PC-9 (cell line): ENCODE measurements around the gene KLC1. TPM values are rescaled to one million over a fixed set of nuclear protein-coding genes. Genes with fewer than 3 reads are reported as not detected.

ENCODE experiments used
- BruUV-seq: library from RNA; stranded (reverse); fragments of 400-500 nt; replicated peaks from 2 replicates; lab custom pipeline; 2021; lab: Mats Ljungman, UMichigan
- CTCF ChIA-PET: fragments of 300-600 bp; sonication (Branson Sonifier 250); formaldehyde crosslinking; loops from one replicate; lab custom pipeline; 2022; ENCODE audit warnings: antibody characterized with exemption; lab: Charles Lee
- POLR2A ChIA-PET: fragments of 300-600 bp; sonication (Branson Sonifier 250); formaldehyde crosslinking; loops from one replicate; lab custom pipeline; 2022; ENCODE audit warnings: antibody characterized with exemption; ENCODE audit not compliant: unreplicated experiment; lab: Charles Lee
- DNase-seq, 2 experiments: peaks; one replicate each; pipeline versions ENCODE4 v3.0.0 to v3.0.0-alpha.2; 2015 to 2022; ENCODE audit warnings: mixed read lengths in 1 of 2
- H2AFZ ChIP-seq: fragments of 200-600 bp; sonication (generic); 2 replicates; pipeline ENCODE4 v1.8.1; 2017; ENCODE audit warnings: antibody characterized with exemption
- H3F3A ChIP-seq: fragments of 200-600 bp; sonication (generic); 2 replicates; pipeline ENCODE4 v1.8.1; 2017; ENCODE audit warnings: antibody characterized with exemption, mild to moderate bottlenecking, low read depth; ENCODE audit not compliant: insufficient read depth
- H3K27ac ChIP-seq: fragments of 200-600 bp; sonication (generic); 2 replicates; pipeline ENCODE4 v1.6.1; 2016; ENCODE audit warnings: mixed run types
- H3K27me3 ChIP-seq: fragments of 200-600 bp; sonication (generic); 2 replicates; pipeline ENCODE4 v1.6.1; 2016; ENCODE audit warnings: low read depth, mixed run types; ENCODE audit not compliant: insufficient read depth
- H3K36me3 ChIP-seq: fragments of 200-600 bp; sonication (generic); 2 replicates; pipeline ENCODE4 v1.6.1; 2016; ENCODE audit warnings: low read depth, mixed run types
- H3K4me1 ChIP-seq: fragments of 200-600 bp; sonication (generic); replicated peaks from 2 replicates; pipeline ENCODE4 v1.6.1; 2016; ENCODE audit warnings: mixed run types; ENCODE audit not compliant: insufficient read depth
- H3K4me2 ChIP-seq: fragments of 200-600 bp; sonication (generic); 2 replicates; pipeline ENCODE4 v1.6.1; 2017; ENCODE audit warnings: mixed run types
- H3K4me3 ChIP-seq: fragments of 200-600 bp; sonication (generic); 2 replicates; pipeline ENCODE4 v1.6.1; 2016; ENCODE audit warnings: mixed run types
- H3K79me2 ChIP-seq: fragments of 200-600 bp; sonication (generic); 2 replicates; pipeline ENCODE4 v1.6.1; 2017; ENCODE audit warnings: low read depth, mixed run types
- H3K9me2 ChIP-seq: fragments of 200-600 bp; sonication (generic); 2 replicates; pipeline ENCODE4 v1.8.1; 2017; ENCODE audit warnings: mild to moderate bottlenecking; ENCODE audit not compliant: insufficient read depth
- H3K9me3 ChIP-seq: fragments of 200-600 bp; sonication (generic); 2 replicates; pipeline ENCODE4 v1.8.1; 2016; ENCODE audit warnings: low read depth; ENCODE audit not compliant: insufficient read depth
- H4K20me1 ChIP-seq: fragments of 200-600 bp; sonication (generic); 2 replicates; pipeline ENCODE4 v1.8.1; 2017; ENCODE audit not compliant: insufficient read depth
- CTCF ChIP-seq: fragments of 200-600 bp; sonication (generic); conservative IDR thresholded peaks from 2 replicates; pipeline ENCODE4 v1.6.1; 2017; ENCODE audit warnings: mixed run types, antibody characterized with exemption, mild to moderate bottlenecking, moderate library complexity
- EZH2 ChIP-seq: fragments of 200-600 bp; sonication (generic); IDR thresholded peaks from 2 replicates; pipeline ENCODE4 v1.8.0; 2017; ENCODE audit warnings: antibody characterized with exemption, low read depth
- intact Hi-C: fragments of 100-400 bp; cut with micrococcal nuclease; formaldehyde crosslinking; loops from one replicate; pipeline ENCODE4 v1.10.0; 2022; ENCODE audit not compliant: unreplicated experiment
- total RNA-seq: library from RNA; stranded (reverse); gene quantifications from 2 replicates; pipeline ENCODE4 v1.2.3, GENCODE V29; 2021

KLC1 gene
- total RNA-seq, 1 experiment from 2014 or later: 254 TPM

GRCh38 chr14:103725001-103725682 lies 96.1 kb downstream of the KLC1 start:
- Histone ChIP-seq H3K27ac (no peak overlapping the region), H3K4me3 (no peak overlapping the region), H3K9me2 (no peaks in the 10 kb centered on the region), H3F3A (peaks cover 14% of the 10 kb centered on the region; the same call in 1 of the 2 replicates), H3K27me3 (no peaks in the 10 kb centered on the region), H3K79me2 (peaks cover 41% of the 10 kb centered on the region), H3K9me3 (no peaks in the 10 kb centered on the region), H3K4me2 (no peak overlapping the region), H2AFZ (no peak overlapping the region), H3K36me3 (peaks cover 14% of the 10 kb centered on the region; the same call in 1 of the 2 replicates), H3K4me1 (peaks cover 16% of the 10 kb centered on the region), H4K20me1 (peaks cover 46% of the 10 kb centered on the region)
- TF ChIP-seq EZH2 (no peak), CTCF (no peak)
- intact Hi-C loops: no loop called here
- ChIA-PET CTCF (no interaction called here), POLR2A (no interaction called here)
- DNase-seq: no peak
- BruUV-seq: no TSS peak

- peaks cover 14% of the 10 kb centered on the region; the same call in 1 of the 2 replicates for H3F3A ChIP-seq
- intact Hi-C loops: no loop called here
- no TSS peak for BruUV-seq
- H3K9me2 ChIP-seq: no peaks in the 10 kb centered on the region
- H3K4me1 ChIP-seq: peaks cover 15% of the 10 kb centered on the region
- H3K27me3 ChIP-seq: no peaks in the 10 kb centered on the region
- no peak overlapping the region for H2AFZ ChIP-seq
- no peaks in the 10 kb centered on the region for H3K9me3 ChIP-seq
- no peak for TF ChIP-seq EZH2
- no peak for TF ChIP-seq CTCF
- no peak overlapping the region for H3K4me2 ChIP-seq
- H3K27ac ChIP-seq: no peak overlapping the region
- H3K36me3 ChIP-seq: peaks cover 14% of the 10 kb centered on the region; the same call in 1 of the 2 replicates
- CTCF ChIA-PET: no interaction called here
- H3K79me2 ChIP-seq: peaks cover 34% of the 10 kb centered on the region
- H4K20me1 ChIP-seq: peaks cover 46% of the 10 kb centered on the region
- POLR2A ChIA-PET: no interaction called here
- no peak for DNase-seq
- no peak overlapping the region for H3K4me3 ChIP-seq
These were observed 96.9 kb downstream of the KLC1 start for GRCh38 chr14:103725739-103726395.

- Histone ChIP-seq H3F3A (peaks cover 8% of the 10 kb centered on the region; the same call in 1 of the 2 replicates), H3K27ac (no peak overlapping the region), H3K9me2 (no peaks in the 10 kb centered on the region), H3K9me3 (no peaks in the 10 kb centered on the region), H3K79me2 (peaks cover 28% of the 10 kb centered on the region), H3K4me1 (peaks cover 9% of the 10 kb centered on the region), H3K36me3 (peaks cover 14% of the 10 kb centered on the region; the same call in 1 of the 2 replicates), H2AFZ (no peak overlapping the region), H4K20me1 (peaks cover 40% of the 10 kb centered on the region), H3K4me2 (no peak overlapping the region), H3K27me3 (no peaks in the 10 kb centered on the region), H3K4me3 (no peak overlapping the region)
- CTCF ChIA-PET: no interaction called here
- TF ChIP-seq EZH2 (no peak), CTCF (no peak)
- no peak for DNase-seq
- BruUV-seq: no TSS peak
- POLR2A ChIA-PET: no interaction called here
- intact Hi-C loops: no loop called here
These were observed 97.5 kb downstream of the KLC1 start for GRCh38 chr14:103726474-103726873.
